NCI-H2227 treated with DMSO at 0.1 percent for 48 hours (cell line): ENCODE measurements around the gene TLX2.

ENCODE experiments used
- DNase-seq: peaks from one replicate; lab custom pipeline; 2025; lab: John Stamatoyannopoulos, UW

Gene TLX2

DNA sequence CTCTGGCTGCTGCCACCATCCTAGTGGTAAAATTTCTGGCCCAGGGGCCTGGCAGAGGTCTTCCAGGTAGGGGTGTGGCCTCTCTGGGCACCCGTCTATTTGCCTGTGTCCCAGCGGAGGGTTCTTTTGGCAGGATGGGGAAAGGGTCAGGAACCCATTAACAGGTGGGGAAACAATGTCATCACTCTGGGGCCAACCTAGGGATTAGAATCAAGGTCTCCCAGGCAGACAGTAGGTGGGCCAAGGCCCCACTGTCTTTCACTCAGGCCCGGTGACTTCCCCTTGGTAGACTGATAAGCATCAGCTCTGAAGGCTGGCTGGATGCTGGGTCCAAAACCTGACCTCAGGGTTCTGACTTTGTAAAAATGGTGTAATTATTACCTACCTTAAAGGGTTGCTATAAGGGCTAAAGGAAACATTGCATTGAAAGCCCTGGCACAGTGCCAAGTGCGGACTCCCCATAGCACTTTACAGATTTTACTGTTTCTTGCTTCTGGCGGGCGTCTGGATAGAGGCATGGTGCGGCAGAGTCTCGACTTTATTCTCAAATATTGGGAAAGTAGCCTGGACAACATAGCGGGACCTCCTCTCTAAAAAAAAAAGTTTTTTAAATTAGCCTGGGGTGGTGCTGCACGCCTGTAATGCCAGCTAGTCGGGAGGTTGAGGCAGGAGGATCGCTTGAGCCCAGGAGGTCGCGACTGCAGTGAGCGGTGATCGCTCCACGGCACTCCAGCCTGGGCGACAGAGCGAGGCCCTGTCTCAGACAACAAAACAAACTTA lies 17.1 kb upstream of the TLX2 start:
- DNase-seq: no peak

DNA sequence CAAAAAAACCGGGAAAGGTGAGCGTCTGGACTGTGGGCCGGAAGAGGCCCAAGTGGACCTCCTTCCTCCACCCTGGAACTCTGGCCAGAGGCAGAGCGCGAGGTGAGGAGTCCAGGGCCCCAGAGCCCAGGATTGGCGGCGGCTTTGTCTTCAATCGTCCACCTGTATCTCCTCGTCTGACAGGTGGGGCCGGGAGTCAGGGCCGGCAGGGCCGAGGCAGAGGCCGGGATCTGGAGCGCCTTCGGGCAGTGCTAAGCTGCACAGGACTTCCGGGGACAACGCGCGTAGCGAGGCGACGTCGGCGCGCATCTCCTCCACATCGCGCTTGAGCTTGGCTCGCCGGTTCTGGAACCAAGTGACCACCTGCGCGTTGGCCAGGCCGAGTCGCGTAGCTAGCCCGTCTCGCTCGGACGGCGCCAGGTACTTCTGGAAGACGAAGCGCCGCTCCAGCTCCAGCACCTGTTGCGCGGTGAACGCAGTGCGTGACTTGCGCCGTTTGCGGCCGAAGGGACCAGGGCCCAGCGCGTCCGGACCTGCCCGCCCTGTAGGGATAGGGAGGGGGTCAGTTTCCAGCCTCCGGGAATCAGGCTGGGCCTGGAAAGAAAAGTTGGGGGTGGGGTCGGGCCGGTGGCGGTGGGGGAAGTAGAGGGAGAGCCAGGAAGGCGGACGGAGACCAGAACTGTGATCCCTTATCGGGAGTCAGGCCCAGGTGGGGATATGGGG lies 16.3 kb upstream of the TLX2 start:
- DNase-seq: no peak

DNA sequence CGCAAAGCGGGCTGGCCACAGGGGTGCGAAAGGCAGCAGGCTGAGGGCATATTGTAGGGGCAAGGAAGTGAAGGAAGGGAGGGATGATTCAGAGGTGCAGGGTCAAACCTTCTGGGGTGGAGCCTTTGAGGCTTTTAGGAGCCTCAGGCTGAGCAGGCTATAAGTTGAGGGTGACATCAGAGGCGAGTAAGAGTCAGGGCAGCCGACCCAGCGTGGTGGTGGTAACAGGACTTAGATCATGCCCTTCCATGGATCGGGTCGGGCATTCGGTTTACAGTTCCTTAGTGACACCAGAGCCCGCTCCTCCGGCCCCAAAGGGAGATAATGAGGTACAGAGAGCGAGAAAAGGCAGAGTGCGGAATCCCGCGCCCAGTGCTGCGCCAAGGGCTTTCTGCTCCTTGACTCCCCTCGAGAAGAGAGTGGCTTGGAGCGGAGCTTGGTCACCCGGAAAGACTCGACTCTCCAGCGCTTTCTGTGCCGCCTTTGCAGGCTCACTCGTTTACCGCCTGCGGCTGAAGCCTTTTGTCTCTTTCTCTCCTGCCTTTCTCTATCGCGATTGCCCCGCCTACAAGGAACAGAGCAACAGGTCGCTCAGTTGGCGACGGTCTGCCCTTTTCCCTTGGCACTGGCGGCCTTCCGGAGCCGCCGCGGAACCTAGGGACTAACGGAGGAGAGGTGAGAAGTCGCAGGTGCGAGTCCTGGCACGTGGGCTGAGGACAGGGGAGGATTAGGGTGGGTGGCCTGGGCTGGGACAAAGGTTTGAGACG lies 15.6 kb upstream of the TLX2 start:
- no peak for DNase-seq

DNA sequence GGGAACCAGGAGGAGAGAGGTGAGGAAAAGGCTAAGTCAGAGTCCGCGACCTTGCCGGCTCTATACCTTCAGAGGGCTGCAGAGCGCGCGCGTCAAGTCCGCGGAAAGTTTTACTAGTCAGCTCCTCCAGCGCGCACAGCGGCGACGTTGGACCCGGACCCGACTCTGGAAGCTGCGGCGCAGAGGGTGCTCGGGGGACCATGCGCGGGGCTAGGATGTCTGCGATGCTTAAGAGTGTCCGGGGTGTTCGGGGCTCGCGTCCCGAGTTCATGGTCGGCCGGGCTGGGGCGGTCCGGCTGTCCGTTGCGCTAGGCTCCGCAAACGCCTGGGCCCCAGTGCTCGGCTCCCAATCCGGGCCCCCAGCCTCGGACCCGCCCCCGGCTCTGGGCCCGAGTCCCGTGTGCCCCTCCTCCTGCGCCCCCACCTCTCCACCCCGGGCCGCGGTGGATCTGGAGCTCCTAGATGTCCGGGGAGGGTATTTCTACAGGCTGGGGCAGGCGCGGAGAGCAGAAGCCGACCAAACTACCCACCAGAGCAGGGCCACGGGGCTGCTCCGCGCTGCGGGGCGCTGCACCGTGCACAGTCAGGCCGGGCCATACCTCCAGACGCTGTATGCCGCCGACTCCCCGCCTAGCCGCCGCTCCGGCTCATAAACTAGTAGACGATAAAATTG lies 14.8 kb upstream of the TLX2 start, which contains the start of gene LBX2:
LBX2 (minus strand) TSS at position 337 of the 673 bp plus-strand sequence; CDS start at position 271, 66 bp downstream.
- no peak for DNase-seq

DNA sequence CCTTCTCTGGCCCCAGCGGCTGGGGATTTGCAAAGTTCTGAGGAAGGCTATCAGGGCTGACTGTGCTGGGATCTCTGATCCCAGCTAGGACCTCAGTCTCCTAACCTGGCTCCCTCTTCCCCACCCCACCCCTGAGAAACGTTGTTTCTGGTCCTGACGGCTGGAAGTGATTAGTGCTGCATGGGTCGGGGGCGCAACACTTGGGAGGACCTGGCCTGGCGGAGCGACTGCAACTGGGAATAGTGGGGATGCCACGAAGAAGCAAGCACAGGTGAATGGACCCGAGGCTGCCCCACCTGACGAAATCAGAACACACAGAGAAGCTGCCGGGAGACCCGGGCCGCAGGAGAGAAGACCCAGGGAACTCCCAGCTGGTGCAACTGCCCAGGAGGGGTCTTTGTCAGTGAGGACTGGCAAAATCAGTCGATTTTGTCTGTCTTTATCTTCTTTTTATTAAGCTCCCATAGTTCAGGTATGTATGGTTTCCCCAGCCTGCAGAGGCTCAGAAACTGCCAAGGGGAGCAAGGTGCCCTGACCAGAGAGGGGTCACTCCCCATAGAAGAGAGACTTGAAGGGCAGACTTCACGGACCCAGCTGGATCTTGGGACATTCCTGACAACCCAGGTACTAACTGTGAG lies 14.2 kb upstream of the TLX2 start:
- no peak for DNase-seq

DNA sequence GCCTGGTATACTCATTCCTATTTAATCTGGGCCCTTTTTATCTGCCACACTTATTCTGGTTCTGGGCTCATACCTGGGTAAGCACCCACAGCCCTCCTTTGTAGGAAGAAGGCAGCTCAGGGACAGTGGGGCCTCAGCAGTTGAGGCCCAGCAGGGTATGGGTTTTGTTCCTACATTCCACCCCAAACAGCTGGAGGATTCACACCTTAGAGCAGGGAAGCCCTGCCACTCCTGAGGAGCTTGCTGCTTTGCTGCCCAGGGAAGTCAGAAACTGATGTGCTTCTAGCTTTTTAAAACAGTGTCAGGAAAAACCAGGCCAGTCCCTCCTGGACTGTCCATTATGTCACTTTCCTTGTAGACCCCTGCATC lies 13.7 kb upstream of the TLX2 start:
- DNase-seq: no peak

DNA sequence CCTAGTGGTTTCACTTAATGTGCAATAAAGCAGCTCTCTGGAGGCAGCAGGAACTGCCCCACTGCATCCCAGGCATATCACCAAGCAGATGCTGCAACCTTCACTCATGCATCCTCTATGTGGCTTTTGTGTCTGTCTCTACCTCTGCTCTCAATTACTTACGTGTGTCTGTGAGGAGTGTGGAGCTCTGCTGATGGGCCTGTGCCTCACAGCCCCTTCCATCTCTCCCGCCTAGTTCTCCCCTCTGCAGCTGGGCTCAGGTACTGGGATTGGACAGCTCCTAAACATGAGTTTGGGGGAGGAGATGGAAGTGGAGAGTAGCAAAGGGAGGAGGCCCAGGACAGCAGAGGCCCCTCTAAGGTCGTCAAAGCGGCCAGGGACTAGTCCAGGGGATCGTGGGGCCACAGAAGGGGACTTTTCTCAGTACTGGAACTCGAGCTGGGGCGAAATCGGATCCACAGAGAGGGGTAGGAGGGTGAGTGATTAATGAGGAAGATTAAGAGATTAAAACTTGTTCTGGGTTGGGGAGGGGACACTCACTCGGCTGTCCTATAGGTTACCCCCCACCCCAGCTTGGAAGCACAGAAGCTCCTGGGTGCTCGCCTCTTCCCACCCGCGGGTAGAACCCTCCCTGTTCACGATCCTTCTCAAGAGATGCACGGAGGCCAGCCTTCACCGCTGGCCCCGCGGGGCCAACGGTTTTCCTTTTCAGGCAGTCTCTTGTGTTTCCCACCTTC lies 12.7 kb upstream of the TLX2 start:
- no peak for DNase-seq

DNA sequence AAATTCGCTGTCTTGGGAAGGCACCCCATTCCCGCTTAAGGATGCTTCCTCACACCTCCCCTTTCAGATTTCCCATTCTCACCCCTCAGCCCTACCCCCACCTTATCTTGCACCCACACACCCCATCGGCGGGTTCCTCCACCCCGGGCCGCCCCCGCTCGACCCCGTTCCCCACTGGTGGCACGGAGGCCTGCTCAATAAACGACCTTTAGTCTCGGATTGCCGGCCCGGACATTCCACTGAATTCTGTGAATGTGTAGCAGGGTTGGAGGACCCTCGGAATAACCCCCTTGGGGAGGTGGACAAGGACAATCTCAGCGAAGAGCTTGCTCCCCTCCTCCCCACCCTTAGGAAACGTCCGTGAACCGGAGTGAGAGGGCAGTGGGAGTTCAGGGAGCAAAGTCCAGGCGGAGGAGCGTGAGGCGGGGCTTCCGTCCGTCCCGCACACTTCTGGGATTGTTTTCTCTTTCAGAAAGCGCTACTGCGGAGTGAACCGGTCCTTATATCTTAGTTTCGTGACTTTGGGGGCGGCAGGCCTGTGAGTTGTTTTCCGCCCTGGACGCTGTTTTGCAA lies 12.0 kb upstream of the TLX2 start:
- no peak for DNase-seq

DNA sequence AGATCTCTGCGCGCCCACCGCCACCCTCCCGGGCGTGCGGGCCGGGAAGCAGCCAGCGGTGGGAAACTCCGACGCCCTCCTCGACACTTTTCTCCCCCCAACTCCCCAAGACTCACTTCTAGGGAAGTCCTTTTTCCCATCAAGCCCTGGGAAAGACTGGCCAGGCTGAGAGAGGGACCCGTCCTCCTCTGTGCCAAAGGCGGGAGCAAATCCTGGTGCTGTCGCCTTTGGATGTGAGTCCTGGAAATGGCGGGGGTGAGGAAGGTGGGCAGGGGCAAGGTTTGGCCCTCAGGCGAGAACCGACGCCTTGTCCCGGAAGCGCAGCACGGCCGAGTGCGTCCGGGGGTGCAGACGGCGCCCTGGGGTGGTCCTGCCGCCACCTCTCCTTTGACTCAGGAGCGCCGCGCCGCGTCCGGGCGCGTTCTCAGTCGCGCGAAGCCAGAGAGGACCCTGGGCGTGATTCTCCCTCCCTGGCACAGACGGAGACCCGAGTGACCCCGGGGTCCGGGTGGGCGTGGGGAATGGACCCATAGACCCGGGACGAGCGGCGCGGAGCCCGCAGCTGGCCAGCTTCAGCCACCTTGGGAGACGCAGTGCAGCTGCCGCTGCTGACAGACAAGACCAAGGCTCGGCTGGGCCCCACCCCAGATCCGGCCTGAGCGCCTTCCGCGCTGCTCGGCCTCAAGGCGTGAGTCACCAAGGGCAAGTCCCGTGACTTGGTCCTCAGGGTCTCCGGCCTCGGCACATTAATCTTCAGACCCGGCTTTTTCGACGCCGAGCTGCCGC lies 11.3 kb upstream of the TLX2 start:
- no peak for DNase-seq

DNA sequence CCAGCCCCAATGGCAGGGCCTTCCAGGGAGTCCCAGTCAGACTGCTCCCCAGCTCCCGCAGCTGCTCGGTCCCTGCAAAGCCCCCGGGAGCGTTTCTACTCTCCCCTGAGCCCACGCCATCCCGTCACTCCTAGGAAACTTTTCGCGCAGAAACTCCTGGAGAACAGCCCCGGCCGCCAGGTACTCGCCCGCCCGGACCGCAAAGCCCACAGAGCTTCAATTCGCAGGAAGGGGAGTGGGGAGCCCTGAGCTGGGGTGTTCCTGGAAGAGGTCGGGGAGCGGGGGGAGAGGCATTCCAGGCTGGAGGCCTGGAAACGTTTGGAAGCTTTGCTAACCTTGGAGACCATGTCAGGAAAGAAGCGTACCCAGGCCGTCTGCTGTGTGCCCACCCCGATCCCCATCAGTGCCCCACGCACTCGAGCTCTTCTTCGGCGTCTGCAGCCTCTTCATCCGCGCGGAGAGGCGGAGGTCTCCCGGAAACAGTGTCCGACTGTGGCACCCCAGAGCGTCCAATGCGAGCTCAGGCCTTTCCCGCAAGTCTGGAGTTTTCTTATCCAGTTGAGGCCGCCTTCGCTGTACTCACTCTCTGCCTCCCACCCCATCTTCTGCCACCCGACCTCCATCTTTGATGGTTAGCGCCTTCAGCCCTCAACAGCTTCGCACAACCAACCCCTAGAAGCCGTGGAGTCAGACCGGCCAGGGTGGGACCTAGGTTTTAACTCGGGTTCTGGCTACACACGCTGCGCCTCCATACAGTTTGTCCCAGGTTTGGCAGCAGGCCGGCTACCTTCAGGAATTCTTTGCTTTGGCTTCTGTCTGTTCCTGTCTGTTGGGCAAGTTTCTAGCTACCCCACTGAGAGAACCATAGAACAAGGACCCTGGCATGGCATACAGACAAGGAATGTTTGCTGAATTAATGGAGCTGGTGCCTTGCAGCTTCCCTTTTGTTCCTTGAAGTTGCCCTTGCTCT lies 10.5 kb upstream of the TLX2 start:
- DNase-seq: no peak

DNA sequence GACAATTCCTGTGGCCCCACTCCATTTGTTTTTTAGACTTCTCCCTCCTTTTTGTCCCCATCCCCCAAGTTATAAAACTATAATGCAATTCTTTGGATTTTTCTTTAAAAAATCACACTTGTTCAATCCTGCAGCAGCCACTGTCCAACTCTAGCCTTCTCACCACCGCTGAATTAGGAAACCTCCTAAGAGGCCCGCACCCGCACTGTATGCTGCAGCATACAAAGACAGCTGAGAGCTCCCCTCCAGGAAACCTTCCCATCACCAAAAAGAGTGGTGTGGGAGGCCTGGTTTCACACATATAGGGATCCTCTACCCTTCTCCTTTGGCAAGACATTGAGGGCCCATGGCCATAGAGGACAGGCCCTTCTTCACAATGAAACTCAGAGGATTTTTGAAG lies 9.7 kb upstream of the TLX2 start:
- DNase-seq: no peak

DNA sequence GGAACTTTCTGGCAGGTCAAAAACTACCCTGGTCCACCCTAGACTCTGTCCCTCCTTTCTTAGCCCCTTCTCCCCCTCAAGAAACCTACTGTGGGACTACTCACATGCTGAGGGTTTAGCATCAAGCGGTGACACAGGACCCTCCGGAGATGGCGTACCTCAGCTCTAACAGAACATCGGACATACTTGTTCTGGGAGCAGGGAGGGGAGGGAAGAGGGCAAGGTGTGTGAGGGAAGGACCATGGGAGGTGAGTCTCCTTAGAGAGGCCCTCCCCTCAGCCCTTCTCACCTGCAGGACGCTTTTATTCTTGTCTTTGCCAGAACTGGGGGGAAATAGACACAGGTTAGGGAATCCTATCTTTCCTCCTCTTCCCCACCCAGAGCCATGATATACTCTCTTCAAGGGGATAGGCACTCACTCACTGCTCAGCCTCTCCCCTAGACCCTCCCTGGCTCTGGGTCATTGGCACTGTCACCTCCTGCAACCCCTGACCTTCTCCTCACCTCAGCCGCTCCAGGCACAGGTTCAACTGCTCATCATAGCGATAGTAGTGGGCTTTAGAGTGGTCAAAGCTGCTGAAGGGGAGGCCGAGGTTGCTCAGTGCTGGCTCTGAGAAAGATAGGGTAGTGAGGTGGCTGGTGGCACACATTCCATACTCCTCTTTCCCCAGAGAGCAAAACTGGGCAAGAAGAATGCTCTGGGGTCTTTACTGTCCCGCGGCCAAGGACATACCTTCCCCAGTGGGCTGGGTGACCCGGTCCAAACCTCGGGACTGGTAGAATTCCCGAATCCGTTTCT lies 8.6 kb upstream of the TLX2 start:
- DNase-seq: no peak

DNA sequence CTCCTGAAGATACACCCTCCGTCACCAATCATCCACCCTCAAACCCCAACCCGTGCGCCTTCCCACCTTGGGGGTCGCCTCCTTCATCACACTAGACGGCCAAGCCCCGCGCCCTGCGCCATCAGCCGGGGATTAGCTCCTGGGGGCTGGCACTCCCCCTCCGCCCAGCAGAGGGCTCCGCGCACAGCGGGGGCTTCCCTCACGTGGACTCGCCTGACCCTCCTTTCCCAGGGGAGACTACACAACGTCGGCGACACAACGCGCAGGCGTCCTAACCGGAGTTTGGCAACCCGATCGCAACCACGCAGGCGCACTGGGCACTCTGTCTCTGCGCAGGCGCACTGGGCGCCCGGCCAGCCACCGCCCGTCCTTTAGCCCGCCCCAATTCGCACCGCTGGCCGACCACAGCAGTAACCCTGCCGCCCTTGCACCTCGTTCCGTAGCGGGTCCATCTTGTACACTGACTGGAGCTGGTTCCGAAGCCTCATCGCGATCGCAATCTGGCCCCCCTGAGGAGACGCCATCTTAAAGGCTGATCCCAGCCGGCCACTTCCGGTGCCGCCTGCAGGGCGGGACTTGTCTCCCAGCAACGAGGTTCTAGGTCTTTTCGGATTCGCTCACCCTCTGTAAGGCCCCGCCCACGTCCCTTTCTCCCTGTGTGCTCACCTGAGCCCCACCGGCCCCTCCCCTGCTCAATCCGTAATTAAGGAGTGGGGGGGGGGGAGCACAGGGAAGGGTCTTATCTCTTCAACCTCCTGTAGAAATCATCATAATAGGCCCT lies 6.9 kb upstream of the TLX2 start, which contains the start of gene PCGF1:
PCGF1 (minus strand) TSS at position 551 of the 781 bp plus-strand sequence; CDS start at position 524, 27 bp downstream.
- peak; percentile 99 for DNase-seq

DNA sequence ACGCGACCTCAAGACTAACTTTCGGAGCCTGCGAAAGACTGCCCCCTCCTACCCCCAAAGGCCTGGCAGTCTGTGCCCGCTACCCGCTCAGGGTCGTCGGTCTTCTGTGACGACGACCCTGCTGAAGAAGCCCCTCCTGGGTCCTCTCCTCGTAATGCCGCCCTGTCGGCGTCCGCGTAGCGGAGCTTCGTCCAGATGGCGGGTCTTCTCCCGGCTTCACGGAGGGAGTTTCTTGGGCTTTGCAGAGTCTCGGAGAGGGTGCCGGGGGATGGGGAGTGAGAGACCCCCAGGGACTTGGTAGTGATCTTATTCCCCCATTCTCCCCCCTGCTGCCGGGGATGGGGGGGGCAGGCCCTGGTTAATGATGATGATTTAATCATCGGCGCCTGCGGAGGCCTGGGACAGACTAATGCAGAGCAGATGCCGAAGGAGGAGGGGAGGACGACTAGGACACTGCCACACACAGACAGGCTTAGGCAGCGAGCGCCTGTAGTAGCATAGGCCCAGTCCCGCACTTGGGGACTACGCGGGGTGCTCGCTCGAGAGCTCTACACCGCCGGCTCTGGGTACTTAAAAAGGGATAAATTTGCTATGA lies 6.2 kb upstream of the TLX2 start:
- DNase-seq: peak; percentile 55

DNA sequence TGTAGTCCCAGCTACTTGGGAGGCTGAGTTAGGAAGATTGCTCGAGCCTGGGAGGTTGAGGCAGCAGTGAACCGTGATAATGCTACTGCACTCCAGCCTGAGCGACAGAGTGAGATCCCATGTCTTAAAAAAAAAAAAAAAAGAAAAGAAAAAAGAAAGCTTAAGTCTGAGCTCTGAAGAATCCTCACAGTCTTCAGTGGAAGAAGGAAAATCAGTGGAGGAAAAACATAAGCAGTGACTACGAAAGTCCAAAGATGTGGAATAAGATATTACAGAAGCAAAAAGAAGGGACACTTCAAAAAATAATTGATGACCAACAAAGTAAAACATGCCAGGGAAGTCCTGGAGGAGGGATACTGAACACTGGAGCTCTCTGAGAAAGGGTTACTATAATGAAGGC lies 4.0 kb upstream of the TLX2 start:
- no peak for DNase-seq
